Right lung (tissue), 10 donors: Measurements from ENCODE around the gene SSTR4. TPM values are rescaled to one million over a fixed set of nuclear protein-coding genes. Genes with fewer than 3 reads are reported as not detected.
"Not testable (repeated sequence)": the region's sequence is repeated elsewhere in the genome, so short reads cannot be mapped to it uniquely, and the experiment has no call there.

Experiments used
- DNase-seq, 2 donors: peaks; one replicate each; pipeline ENCODE4 v3.0.0-alpha.2; 2013
- long read RNA-seq, 8 donors: transcript quantifications; one replicate each; lab custom pipeline, GENCODE V29; 2026
- polyA plus RNA-seq, 5 donors: library from polyadenylated mRNA; unstranded; fragments of 120-200 nt; gene quantifications; one replicate each; pipeline versions ENCODE4 v1.2.1 to v1.2.3, GENCODE V29; 2013; ENCODE audit warnings: inconsistent platforms in 1 of 5, low replicate concordance in 1 of 5; ENCODE audit not compliant: insufficient read length in 5 of 5, insufficient read depth in 1 of 5

The SSTR4 gene
- polyA plus RNA-seq = under 1 TPM; 0.13 to 0.36 (median 0.24) TPM
- long read RNA-seq, donor 1, partial matches to known transcripts = 0 of 1 reads
- long read RNA-seq, donor 1, other reads (novel, unspliced or antisense) = 0 of 1 reads
- long read RNA-seq, donor 2 = 0 reads
- long read RNA-seq, donor 3 = 0 reads
- long read RNA-seq, donor 4 = 0 reads
- long read RNA-seq, donor 5 = 0 reads
- long read RNA-seq, donor 6 = 0 reads
- long read RNA-seq, donor 7, partial matches to known transcripts = 0 of 1 reads
- long read RNA-seq, donor 7, other reads (novel, unspliced or antisense) = 0 of 1 reads
- long read RNA-seq, donor 8 = 0 reads

GRCh38 chr20:23034721-23035671, at the start of gene SSTR4:
Gene SSTR4 (plus strand): TSS chr20:23035312. CDS start chr20:23035484, 172 bp downstream.
- DNase-seq = no peak

- no peak for DNase-seq
Observed at GRCh38 chr20:22986601-22987000, 48.5 kb upstream of the SSTR4 start.

- not testable (repeated sequence) for DNase-seq
Observed at GRCh38 chr20:22991424-22991823, 43.7 kb upstream of the SSTR4 start.

GRCh38 chr20:22993823-22994222, 41.3 kb upstream of the SSTR4 start:
- DNase-seq = no peak

- DNase-seq = no peak
Observed at GRCh38 chr20:22995923-22996322, 39.2 kb upstream of the SSTR4 start.

- no peak for DNase-seq
Observed at GRCh38 chr20:22998476-22998875, 36.6 kb upstream of the SSTR4 start.

- DNase-seq = no peak
Observed at GRCh38 chr20:22999756-23000155, 35.4 kb upstream of the SSTR4 start.

- no peak for DNase-seq
Observed at GRCh38 chr20:23000232-23000947, 34.7 kb upstream of the SSTR4 start.

- DNase-seq = no peak
Observed at GRCh38 chr20:23002276-23002675, 32.8 kb upstream of the SSTR4 start.

- DNase-seq = no peak
Observed at GRCh38 chr20:23003077-23003635, 32.0 kb upstream of the SSTR4 start.

GRCh38 chr20:23003881-23004460, 31.1 kb upstream of the SSTR4 start:
- DNase-seq = no peak

GRCh38 chr20:23005776-23006175, 29.3 kb upstream of the SSTR4 start:
- DNase-seq = no peak

- no peak for DNase-seq
Observed at GRCh38 chr20:23007462-23007861, 27.6 kb upstream of the SSTR4 start.

GRCh38 chr20:23007886-23008655, 27.0 kb upstream of the SSTR4 start:
- DNase-seq = no peak

GRCh38 chr20:23008667-23009066, 26.4 kb upstream of the SSTR4 start:
- DNase-seq = no peak

GRCh38 chr20:23009636-23010035, 25.5 kb upstream of the SSTR4 start:
- no peak for DNase-seq

- no peak for DNase-seq
Observed at GRCh38 chr20:23010096-23010495, 25.0 kb upstream of the SSTR4 start.

- DNase-seq = no peak
Observed at GRCh38 chr20:23011008-23011721, 23.9 kb upstream of the SSTR4 start.

- DNase-seq = no peak
Observed at GRCh38 chr20:23013429-23013828, 21.7 kb upstream of the SSTR4 start.

GRCh38 chr20:23017516-23017915, 17.6 kb upstream of the SSTR4 start:
- no peak for DNase-seq
